Measurements from ENCODE around the gene SLAMF1. TPM values are rescaled to one million over a fixed set of nuclear protein-coding genes. Genes with fewer than 3 reads are reported as not detected.
"Not testable (repeated sequence)": the region's sequence is repeated elsewhere in the genome, so short reads cannot be mapped to it uniquely, and the experiment has no call there.

The SLAMF1 gene
- total RNA-seq, 1 donor from 2014 or later, result 0.84 TPM

- no peak for DNase-seq (ENCODE audit: low spot score)
Measured at GRCh38 chr1:160605792-160606479, 40.9 kb downstream of the SLAMF1 start.

- DNase-seq (ENCODE audit: low spot score), result no peak
Measured at GRCh38 chr1:160605205-160605604, 41.6 kb downstream of the SLAMF1 start.

- DNase-seq (ENCODE audit: low spot score), result no peak
Measured at GRCh38 chr1:160597705-160598104, 49.1 kb downstream of the SLAMF1 start.

DNA sequence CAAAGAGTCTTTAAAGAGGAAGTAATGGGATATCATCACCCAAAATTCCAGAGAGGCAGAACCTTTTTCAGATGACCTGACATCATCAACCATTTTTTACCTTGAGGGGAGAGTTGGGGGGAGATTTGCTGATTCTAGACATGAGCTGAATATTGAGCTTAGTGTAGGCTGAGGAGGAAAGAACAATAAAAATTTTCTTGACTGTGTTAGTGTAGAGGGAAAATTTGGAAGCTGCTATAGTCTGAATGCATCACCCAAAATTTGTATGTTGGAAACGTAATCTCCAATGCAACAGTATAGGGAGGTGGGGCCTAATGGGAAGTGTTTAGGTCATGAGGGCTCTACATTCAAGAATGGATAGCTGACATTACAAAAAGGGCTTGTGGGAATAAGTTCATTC is 49.8 kb downstream of the SLAMF1 start:
- DNase-seq (ENCODE audit: low spot score), result no peak

DNA sequence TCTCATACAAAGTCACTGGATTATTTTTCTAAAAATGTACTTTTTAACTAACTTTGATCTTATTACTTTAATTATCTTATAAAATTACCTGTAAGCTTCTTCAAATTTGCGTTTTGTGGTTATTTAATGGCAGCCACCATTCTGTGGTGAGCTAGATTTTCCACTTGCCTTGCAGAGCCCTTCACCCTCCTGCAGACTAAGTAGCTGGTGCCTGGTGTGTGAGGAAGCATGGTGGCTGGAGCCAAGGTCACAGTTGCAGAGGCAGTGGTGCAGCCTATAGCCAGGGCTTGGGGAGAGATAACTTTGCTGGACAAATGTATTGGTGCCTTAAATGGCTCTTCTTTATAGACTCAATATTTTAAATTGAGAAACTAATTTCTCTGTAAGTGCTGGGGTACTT is 56.4 kb downstream of the SLAMF1 start:
- no peak for DNase-seq (ENCODE audit: low spot score)

- DNase-seq (ENCODE audit: low spot score), result no peak
Measured at GRCh38 chr1:160588468-160588867, 58.4 kb downstream of the SLAMF1 start.

- no peak for DNase-seq (ENCODE audit: low spot score)
Measured at GRCh38 chr1:160584784-160585183, 62.1 kb downstream of the SLAMF1 start.

GRCh38 chr1:160582976-160583375 is 63.9 kb downstream of the SLAMF1 start:
- DNase-seq (ENCODE audit: low spot score), result not testable (repeated sequence)

GRCh38 chr1:160581961-160582360 is 64.9 kb downstream of the SLAMF1 start:
- no peak for DNase-seq (ENCODE audit: low spot score)

DNA sequence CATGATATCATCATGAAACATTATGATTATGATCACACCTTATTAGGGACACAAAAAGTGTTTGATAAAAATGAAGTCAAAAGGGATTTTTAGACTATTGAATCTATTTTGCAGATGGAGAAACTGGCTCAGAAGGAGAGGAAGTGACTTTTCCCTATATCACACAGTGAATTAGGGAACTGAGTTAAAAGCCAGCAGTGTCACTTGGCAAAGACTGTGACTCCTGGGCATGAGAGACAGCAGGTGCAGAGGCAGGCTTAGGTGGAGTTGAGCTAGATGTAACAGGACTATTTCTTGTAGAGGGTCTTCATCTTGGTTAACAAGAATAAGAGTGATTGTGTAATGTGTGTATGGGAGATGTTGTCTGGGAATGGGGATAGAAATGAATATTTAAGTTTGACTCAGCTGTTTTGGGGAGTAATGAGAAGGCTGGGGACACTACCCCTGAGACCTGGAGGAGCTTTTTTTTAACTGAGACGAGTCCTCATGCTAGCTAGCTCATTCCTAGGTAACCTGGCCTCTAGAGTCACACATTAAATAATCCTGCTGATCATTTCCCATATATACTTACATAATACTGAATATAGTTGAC is 66.5 kb downstream of the SLAMF1 start:
- DNase-seq (ENCODE audit: low spot score), result no peak

DNA sequence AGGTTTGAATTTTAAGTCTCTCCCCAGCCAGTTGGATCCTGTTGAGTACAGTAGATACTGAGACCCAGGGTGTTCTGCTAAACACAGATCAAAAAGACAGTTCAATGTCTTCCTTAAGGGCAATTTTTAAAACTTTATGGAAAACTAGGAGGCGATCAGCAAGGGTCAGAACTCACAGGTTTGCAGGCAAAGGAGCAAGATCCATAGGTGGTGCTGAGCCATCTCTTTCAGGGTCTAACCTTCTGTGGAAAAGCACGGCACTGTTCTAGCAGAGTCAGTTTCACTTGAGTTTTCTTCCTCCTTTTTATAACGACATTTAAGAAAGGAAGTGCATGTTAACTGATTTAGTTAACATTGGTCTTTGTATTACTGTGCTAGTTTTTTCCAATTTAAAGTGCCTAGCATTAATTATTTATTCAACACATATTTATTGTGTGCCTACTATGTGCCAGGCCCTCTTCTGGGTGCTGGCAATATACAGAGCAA is 67.6 kb downstream of the SLAMF1 start, which contains the start of gene CD84:
TSS of gene CD84 (minus strand) at position 281 of the 486 bp plus-strand sequence. CDS start at position 222, 59 bp downstream.
- no peak for DNase-seq (ENCODE audit: low spot score)

- DNase-seq (ENCODE audit: low spot score), result no peak
Measured at GRCh38 chr1:160578525-160579191, 68.2 kb downstream of the SLAMF1 start.

GRCh38 chr1:160578175-160578524 is 68.7 kb downstream of the SLAMF1 start:
- DNase-seq (ENCODE audit: low spot score), result no peak

DNA sequence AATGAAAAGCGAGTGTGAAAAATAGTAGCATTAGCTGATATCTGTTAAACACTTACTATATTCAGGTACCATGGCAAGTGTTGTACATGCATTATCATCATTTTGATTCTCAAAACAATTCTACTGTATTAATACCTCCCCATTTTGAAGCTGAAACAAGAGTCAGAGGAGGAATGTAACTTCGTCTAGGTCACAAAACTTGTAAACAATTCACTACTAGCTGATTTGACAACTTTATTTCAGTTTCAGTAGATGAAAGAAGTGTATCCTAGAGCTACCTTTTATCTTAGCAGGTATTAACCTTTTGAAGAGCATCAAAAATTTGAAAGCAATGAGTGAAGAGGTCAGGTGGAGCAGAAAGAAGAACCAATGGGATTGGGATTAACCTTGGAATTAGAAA is 69.2 kb downstream of the SLAMF1 start:
- DNase-seq (ENCODE audit: low spot score), result no peak

DNA sequence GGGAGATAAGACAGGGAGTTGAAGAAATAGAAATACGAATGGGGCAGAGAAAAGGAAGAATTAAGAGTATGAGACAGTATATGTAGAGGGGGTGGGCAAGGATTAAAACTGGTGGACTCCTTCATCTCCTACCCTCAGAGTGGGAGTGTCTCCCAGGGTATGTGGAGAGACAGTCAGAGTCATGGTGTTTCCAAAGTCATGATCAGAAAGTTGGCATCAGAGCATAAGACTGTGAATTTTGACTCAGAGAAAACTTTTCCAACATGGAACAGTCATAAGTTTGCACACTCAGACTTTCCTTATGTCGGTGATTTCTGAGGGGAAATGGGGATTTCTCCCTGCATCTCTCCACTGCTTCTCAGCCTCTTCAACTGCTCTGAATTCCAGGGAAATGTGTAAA is 70.0 kb downstream of the SLAMF1 start:
- DNase-seq (ENCODE audit: low spot score), result no peak

DNA sequence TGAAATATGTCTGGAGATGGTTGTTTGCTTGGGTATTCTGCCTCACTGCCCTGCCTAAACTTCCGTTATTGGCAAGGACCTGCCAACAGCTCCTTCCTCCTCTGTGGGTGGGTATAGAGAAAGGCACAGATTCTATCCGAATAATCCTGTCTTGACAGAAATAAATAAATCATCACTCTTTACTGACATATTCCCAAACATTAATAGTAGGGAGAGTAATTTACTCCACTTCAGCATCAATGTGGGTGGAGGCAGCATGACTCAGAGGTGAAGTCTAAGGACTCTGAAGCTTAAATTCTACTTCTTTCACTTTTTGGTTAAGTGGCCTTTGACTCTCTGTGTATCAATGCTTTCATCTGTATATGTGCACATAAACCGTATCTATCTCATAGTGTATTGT is 70.5 kb downstream of the SLAMF1 start:
- no peak for DNase-seq (ENCODE audit: low spot score)

DNA sequence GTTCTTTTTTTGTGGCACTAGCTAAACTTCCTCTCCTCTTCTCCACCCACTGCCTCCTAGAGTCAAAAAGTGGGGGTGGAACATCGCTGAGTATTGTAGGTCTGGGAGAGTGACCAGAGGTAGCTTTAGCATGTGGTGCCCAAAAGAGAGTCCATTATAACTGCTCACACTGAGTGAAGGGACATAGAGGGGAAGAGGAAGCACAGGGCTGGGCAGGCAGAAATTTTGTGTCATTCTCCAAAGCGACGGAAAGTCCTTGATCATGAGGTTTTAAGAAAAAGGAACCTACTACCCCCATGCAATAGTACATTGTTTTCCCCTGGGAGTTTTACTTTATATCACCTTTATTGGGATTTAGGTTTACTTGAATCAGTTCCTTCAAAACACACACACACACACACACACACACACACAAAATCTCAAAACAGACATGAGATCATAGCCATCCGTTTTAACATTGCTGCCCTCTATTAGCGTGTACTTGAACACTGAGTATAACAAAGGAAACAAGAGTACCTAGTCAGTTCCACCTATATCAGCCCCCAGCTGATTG is 71.7 kb downstream of the SLAMF1 start:
- DNase-seq (ENCODE audit: low spot score), result no peak

- DNase-seq (ENCODE audit: low spot score), result no peak
Measured at GRCh38 chr1:160570840-160571239, 76.0 kb downstream of the SLAMF1 start.

GRCh38 chr1:160569806-160570205 is 77.0 kb downstream of the SLAMF1 start:
- DNase-seq (ENCODE audit: low spot score), result no peak

GRCh38 chr1:160567858-160568682 is 78.8 kb downstream of the SLAMF1 start:
- no peak for DNase-seq (ENCODE audit: low spot score)

GRCh38 chr1:160567341-160567740 is 79.5 kb downstream of the SLAMF1 start:
- DNase-seq (ENCODE audit: low spot score), result no peak

Measured in mesenteric fat pad (tissue), 1 donor.